ENCODE measurements around the gene COL16A1.

- TF ChIP-seq CTCF (IDR thresholded peaks at IDR 0.05) (no peak), EZH2 (IDR thresholded peaks at IDR 0.05) (no peak)
These were observed 84.6 kb downstream of the COL16A1 start for GRCh38 chr1:31618916-31619846.
